Measurements from ENCODE around the gene ZNF362.
"Not testable (repeated sequence)": the region's sequence is repeated elsewhere in the genome, so short reads cannot be mapped to it uniquely, and the experiment has no call there.

ZNF362 gene

DNA sequence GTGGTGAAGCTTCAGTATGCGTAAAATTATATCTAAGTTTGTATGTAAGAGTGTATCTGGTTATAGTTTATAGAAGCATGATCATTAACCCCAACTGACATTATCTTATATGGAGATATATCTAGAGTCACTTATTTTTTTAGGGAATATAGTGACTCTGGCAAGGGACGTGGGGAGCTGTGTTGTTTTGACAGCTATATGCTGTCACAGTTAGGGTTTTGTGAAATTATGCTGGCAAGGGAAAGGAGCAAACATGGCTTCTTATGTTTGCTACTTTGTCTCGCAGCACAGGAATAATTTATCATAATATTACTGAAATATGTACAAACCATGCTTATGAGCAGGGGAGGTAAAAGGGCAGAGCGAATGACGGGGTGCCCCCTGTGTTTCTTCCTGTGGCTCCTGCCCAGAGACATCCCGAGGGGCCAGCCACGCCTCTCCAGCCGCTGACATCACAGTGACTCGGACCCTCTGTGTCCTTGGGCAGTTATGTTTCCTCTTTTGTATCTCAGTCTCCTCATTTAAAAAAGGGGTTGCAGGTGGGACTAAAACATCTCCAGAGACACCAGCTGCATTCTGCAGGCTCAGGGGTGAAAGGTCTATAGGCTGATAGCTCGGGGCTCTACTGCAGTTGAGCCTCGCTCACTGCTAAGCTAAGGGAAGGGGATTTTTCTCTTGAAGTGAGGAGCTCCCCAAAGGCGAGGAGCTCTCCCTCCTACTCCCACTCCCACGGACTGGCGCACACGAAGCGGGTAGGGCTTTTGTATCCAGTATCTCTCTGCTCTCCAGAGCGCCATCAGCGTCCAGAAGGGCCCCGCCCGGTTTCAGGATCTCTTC lies 49.7 kb downstream of the ZNF362 start:
- DNase-seq (ENCODE audit: low read depth in 2 of 2) = no peak

DNA sequence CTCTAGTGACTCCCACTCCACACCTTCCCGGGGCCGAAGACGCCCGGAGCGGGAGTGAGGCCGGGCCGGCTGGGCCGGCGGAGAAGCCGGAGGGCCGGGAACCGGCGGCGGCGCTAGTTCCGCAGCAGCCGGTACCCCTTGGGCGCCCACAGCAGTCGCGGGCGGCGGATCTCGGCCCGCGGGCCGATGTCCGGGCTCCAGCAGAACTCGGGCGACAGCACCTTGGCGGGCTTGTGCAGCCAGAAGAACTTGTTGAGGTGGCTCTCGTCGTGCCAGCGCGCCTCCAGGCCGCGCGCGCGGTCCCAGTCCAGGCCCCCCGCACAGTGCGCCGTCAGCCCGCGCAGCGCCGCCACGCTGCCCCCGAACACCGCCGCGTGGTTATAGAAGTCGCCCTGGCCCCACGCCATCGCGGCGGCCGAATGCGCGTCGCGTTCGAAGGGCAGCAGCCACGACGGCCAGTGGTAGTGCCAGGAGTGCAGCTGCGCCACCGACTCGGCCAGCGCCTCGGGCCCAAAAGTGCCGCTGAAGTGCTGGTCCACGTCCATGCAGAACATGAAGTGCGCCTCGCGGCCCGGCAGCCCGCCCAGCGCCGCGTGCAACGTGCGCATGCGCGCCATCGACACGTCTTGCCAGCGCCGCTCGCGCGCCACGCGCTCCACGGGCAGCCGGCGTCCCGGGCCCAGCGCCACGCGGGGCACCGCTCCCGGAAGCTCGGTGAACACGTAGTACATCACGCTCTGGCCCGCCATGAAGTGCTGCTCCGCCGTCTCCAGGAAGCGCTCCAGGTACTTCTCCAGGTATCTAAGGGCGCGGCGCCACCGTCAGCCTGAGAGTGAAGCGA lies 50.6 kb downstream of the ZNF362 start:
- DNase-seq (ENCODE audit: low read depth in 2 of 2) = no peak

DNA sequence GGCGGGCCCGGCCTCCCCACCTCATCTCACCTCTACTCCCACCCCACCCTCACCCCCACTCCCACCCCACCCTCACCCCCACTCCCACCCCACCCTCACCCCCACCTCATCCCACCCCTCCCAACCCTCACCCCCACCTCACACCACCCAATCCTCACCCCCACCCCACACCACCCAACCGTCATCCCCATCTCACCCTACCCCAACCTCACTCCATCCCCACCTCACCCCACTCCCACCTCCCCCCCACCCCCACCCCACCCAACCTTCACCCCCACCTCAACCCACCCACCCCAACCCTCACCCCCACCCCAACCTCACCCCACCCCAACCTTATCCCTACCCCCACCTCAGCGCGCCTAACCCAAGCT lies 51.2 kb downstream of the ZNF362 start:
- no peak for DNase-seq (ENCODE audit: low read depth in 2 of 2)

DNA sequence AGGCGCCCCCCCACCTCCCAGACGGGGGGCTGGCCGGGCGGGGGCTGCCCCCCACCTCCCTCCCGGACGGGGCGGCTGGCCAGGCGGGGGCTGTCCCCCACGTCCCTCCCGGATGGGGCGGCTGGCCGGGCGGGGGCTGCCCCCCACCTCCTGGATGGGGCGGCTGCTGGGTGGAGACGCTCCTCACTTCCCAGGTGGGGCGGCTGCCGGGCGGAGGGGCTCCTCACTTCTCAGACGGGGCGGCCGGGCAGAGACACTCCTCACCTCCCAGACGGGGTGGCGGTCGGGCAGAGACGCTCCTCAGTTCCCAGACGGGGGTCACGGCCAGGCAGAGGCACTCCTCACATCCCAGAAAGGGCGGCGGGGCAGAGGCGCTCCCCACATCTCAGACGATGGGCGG lies 53.1 kb downstream of the ZNF362 start:
- DNase-seq (ENCODE audit: low read depth in 2 of 2) = not testable (repeated sequence)

DNA sequence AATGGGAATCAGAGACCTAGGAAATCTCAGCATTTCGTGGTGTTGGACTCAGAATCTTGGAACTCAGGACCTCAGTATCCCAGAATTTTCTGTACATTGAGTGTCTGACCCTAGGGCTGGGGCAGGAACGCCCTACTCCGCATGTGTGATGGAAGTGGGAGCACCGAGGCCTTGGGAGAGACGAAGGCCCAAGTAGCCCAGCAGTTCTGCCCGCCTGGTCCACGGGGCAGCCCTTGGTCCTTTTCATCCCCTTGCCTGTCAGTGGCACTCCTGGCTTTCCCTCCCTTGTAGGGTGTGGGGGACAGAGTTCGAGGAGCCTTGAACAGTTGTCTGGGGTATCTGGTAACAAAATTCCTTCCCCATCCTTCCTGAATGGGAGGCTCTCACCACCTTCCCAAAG lies 54.4 kb downstream of the ZNF362 start:
- DNase-seq (ENCODE audit: low read depth in 2 of 2) = no peak

DNA sequence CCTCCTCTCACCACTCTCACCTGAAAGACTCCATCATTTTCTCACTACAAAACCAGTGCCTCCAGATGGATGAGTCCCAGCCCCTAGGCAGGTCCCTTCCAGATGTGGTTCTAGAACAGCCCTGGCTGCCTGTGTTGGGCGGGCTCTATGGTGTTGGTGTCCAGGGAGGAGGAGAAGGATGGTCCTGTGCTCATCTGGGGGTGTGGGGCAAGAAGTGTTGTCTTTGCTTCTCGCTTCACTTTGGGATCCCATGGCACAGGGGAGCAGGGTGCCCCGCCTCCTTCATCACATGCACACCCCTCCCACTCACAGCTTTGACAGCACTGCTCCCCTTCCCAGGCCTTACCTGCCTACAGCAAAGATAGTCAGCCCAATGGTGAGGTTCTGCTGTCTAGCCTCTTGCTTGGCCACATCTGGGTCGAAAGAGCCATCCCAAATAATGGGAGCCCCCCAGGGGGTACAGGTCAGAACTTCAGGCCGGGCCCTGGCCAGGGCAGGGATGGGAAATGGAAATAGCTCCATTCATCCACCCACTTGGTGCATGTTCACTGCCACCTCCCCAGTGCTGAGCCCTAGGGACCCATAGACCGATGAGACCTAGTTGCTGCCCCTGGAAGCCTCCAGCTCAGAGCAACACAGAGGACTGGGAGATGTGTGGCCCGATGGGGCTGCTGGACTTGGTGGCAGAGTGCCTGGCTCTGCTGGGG lies 55.6 kb downstream of the ZNF362 start:
- no peak for DNase-seq (ENCODE audit: low read depth in 2 of 2)

DNA sequence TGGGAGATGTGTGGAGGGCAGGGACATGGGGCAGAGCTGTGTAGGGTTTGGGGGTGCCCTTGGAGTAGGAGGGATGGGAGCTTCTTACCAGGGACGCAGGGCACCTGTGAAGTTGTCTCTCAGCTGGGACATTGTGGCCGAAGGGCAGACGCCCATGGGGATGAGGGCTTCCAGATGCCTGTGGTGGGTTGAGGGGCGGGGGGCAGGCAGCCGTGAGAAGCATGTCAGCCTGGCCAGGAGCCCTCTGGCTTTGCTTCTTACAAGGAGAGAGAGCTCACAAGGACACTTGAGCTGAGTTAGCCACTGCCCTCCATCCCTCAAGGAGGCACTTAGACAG lies 56.1 kb downstream of the ZNF362 start:
- DNase-seq (ENCODE audit: low read depth in 2 of 2) = no peak

DNA sequence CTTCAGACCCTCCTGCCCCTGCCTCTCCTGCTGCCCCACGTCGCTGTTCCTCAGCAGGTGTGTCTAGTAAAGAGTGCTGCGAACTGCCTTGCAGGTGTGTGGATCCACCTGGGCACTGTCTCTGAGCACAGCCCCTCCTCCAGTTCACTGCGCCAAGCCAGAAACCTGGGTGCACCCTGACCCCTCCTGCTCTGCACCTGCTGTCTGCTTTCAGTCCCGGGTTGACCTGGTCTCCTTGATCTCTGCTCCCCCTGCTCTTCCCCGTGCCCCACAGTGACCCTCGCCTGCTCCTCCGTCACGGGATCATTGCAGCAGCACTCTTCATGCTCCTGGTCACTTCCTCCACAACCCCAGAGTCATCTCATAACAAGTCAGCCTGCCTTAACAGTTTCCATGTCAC lies 58.1 kb downstream of the ZNF362 start:
- no peak for DNase-seq (ENCODE audit: low read depth in 2 of 2)

DNA sequence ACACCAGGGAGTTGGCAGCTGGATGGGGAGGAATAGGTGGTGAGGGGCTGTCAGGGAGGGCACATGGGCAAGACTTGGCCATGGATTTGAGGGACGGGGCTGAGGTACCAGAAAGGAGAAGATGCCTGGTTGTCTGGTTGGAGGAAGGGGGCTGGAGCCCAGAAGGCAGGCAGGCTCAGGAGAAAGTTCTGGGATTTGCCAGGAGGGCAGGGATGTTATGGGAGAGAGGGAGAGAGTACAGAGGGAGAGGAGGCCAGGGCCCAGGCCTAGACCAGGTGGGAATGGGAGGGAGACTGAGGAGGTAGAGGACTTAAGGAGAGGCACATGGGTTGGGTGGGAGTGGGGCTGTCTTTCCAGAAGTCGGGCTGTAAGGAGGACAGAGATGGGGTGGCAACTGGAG lies 60.3 kb downstream of the ZNF362 start:
- DNase-seq (ENCODE audit: low read depth in 2 of 2) = no peak

DNA sequence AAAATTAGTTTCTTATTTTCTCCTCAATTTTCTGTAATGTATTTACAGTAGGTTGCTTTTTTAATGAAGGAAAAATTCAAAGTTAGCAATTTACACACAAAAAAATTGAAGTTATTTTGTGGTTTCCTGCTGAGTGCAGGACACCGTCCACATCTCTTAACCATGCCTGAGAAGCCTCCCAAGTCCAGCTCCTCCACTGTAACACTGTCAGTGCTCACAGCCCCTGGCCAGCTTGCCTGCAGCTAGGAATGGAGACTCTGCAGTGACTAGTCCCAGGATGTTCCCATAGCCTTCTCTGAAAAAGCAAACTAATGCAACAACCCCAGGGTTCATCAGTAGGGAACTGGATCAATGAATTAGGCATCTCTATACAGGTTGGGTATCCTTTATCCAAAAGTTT lies 61.1 kb downstream of the ZNF362 start:
- no peak for DNase-seq (ENCODE audit: low read depth in 2 of 2)

DNA sequence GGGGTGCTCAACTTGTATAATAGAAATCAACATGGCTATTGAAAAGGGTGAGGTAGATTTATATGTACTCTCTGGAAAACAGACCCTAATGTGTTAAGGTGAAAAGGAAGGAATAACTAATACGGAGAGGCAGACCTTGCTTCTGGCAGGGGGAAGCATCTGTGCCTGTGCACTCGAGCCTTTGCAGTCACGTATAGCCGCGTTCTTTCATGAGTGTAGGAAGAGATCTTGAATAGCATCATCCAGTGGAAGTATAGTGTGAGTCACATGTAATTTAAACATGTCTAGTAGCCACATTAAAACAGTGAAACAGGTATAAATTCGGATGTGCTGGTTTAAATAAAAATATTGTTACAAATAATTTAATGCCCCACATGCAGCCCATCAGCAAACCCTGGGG lies 61.7 kb downstream of the ZNF362 start:
- DNase-seq (ENCODE audit: low read depth in 2 of 2) = no peak

DNA sequence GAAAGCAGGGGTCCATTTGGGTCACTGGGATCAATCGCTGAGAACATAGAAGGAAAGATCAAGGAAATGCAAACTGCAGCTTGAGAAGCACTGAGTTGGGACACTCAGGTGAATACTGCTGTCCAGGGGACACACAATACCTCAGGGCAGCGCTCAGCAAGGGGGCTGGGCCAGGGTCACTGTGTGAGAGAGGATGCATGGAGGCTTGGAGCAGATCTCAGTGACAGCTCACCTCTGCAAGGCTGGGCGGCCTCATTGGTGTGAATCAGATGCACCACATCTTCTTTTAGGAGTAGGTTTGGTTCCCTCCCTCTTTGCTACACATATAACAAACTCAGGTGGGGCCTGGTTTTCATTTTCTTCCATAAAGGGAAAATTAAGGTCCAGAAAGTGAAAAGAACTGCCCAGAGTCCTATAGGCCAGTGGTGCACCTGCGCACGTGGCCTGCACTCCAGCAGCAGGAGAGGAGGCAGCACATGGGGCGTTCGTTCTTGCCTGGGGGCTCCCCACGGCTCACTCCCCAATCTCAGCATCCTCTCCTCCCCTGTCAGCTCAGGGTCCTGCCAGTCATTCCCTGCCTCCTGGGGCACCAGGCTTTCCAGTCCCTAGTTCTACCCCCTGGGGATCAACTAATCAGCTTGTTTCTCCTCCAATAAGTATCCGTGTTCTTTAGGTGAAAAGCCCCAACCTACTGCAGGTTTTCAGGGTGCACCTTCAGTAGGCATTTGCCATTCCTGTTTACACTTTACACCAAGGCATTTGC lies 63.1 kb downstream of the ZNF362 start:
- no peak for DNase-seq (ENCODE audit: low read depth in 2 of 2)

DNA sequence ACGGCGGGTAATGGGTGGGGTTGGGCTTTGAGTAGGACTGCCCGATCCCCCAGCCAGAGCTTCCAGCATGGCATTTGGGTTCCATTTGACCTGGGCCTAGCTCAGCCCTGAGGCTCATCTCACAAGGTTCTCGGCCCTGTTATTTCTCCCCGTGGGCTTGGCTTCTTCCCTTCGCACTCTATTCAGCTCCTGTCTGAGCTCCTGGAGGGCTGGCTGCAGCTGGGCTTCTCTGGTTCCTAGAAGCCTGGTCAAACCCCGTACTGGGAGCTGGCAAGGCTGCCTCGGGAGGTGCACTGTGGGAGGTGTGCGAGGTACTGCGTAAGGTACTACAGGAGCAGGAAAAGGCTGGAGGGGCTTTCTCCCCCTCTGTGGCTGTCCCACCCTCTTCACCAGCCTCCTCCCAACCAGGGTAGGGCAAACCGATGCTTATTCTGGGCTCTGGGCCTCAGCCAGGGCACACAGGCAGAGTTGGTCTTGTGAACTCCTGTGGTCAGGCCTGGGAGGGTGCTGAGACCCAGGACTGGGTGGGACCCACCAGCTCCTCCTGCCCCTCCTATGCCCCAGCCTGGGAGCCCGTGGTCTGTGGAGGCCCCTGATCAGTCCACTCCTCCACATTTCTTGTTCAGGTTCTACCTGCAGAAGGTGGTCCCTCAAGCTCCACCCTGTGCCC lies 63.8 kb downstream of the ZNF362 start:
- DNase-seq (ENCODE audit: low read depth in 2 of 2) = no peak

DNA sequence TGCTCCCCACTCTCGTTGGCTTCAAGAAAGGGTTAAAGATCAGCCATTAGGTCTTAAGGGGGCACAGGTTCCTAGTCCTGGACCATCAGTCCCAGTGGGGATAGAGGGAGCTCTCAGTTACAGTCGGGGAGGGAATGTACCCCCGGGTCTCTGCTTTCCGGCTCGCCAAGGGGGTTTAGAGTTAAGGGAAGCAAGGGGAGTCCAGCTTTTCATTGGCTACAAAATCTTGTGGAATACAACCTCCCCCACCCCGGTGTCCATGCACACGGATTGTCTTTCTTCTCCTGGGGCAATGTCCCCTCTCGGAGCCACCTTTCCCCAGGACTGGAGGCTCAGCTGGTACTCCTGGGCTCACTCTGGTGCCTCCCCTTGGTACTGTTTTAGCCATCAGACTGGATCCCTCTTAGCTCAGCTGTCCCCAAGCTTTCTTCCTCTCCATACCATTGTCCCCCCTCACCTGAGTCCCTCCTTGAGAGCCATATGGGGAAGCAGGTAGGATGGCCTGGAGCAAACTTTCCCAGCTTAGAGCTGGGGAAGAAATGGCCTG lies 64.4 kb downstream of the ZNF362 start, which contains the start of gene A3GALT2:
Gene A3GALT2 (minus strand): TSS at position 480 of the 547 bp plus-strand sequence. CDS start 0 bp downstream, at position 480.
- DNase-seq (ENCODE audit: low read depth in 2 of 2) = no peak

DNA sequence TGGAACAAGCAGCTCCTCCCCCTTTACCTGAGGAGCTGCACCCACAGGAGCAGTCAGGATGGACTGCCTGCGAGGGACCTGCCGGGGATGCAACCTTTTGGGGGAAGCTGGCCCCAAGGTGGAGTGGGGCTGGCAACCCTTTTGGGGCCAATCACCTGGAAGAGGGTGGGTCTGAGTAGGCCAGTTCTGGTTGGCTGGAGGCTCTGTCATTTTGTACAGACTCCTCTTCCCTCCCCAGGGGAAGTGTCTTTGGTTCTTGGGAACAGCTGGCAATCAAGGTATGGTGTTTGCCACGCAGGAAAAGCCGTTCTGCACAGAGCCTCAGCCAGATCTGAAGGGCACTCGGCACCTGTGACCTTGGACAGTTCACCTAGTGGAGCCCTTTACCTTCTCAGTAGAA lies 64.9 kb downstream of the ZNF362 start:
- DNase-seq (ENCODE audit: low read depth in 2 of 2) = no peak

DNA sequence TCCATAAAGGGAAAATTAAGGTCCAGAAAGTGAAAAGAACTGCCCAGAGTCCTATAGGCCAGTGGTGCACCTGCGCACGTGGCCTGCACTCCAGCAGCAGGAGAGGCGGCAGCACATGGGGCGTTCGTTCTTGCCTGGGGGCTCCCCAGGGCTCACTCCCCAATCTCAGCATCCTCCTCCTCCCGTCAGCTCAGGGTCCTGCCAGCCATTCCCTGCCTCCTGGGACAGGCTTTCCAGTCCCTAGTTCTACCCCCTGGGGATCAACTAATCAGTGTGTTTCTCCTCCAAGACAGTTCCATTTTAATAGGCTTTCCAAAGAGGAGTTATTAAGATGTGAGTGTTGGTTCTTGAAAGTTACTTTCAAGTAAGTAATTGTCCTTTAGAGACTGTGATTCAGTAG lies 65.8 kb downstream of the ZNF362 start:
- no peak for DNase-seq (ENCODE audit: low read depth in 2 of 2)

DNA sequence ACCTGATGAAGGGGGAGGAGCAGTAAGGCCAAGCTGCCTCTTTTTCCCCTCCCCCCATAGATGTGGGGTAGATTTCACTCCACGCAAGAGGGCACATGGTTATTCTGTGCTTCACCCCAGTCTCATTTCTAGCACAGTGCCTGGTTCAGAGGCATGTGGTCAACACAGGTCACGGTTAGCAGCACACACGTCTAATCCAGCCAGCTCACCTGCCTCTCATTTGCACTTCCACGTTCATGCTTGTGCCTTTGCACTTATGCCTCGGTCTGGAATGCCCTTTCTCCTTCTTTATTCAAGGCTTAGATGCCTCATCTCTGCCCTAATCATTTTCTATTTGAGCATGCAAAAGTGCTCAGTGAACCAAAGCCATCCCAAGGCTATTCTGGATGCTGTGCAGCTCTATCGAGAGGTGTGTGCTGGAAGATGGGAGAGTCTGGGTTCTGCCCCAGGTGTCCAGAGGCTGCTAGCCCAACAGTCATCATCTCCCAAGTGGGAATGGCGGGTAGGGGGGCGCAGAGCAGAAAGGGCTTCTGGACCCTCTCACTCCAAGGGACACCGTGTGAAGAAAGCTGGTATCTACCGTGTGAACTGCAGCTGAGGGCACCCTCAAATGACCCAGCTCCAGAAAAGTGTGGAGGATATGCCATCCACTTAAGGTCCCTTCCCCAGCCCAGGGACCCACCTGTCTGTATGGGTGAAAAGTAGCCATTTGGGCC lies 66.7 kb downstream of the ZNF362 start:
- DNase-seq (ENCODE audit: low read depth in 2 of 2) = no peak

DNA sequence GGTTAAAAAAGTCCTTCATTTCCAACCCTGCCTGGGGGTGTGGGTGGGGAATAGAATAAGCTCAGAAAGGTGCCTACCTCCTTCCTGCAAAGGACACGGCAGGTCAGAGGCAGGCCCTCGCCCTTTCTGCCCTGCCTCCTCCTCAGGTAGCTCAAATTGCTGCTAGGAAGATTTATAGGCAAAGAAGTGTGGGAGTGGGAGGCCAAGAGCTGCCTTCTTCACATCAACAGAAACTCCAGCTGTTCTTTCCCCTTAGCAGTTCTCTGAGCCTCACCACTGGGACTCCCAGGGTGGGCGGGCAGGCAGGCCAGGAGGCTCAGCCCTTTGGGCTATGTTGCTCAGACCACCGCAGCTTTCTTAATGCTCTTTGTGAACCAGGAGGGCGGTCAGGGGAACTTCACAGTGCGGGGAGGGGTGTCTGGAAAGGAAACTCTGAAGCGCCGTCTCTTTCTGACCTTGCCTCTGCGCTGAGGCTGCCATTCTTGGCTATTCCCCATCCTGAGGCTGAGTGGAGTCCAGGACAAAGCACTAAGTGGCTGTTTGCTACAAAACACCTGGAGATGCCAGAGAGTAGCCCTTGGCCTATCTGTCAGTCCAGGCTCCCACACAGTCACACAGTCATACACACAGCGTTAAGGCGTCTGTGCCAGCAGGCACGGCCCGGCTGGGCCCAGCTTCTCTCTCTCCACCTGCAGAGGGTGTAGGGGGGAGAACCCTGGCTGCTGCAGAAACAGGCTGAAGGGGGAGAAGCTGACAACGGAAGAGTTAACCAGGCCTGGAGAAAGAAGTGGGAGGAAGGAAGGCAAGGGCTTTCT lies 67.6 kb downstream of the ZNF362 start:
- DNase-seq (ENCODE audit: low read depth in 2 of 2) = no peak
